ENCODE results near the gene MIS12. TPM values are rescaled to one million over a fixed set of nuclear protein-coding genes. Genes with fewer than 3 reads are reported as not detected.

The MIS12 gene
- total RNA-seq, 6 donors from 2014 or later = 3.2 to 79.6 (median 15.2) TPM

- H3K4me1 ChIP-seq = peaks cover 17 to 31% (median 21%) of the 10 kb centered on the region in 4 donors
- TF ChIP-seq POLR2A (IDR thresholded peaks at IDR 0.05) = no peak
- TF ChIP-seq, protein P1, sequence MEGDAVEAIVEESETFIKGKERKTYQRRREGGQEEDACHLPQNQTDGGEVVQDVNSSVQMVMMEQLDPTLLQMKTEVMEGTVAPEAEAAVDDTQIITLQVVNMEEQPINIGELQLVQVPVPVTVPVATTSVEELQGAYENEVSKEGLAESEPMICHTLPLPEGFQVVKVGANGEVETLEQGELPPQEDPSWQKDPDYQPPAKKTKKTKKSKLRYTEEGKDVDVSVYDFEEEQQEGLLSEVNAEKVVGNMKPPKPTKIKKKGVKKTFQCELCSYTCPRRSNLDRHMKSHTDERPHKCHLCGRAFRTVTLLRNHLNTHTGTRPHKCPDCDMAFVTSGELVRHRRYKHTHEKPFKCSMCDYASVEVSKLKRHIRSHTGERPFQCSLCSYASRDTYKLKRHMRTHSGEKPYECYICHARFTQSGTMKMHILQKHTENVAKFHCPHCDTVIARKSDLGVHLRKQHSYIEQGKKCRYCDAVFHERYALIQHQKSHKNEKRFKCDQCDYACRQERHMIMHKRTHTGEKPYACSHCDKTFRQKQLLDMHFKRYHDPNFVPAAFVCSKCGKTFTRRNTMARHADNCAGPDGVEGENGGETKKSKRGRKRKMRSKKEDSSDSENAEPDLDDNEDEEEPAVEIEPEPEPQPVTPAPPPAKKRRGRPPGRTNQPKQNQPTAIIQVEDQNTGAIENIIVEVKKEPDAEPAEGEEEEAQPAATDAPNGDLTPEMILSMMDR (IDR thresholded peaks at IDR 0.05) = no peak
- TF ChIP-seq EP300 (IDR thresholded peaks at IDR 0.05) = no peak
- no peak for TF ChIP-seq POLR2AphosphoS5 (IDR thresholded peaks at IDR 0.05)
- H3K36me3 ChIP-seq = peaks cover 0 to 12% (median 2%) of the 10 kb centered on the region in 4 donors
- H3K27me3 ChIP-seq = no peaks in the 10 kb centered on the region
- no peaks in the 10 kb centered on the region for H3K9me3 ChIP-seq
- WGBS, 2 donors = 90 to 94% methylated on average over 4 of the region's 4 CpGs
- DNase-seq (no peak), ATAC-seq (ENCODE audit: low FRiP score in 2 of 2) (no peak)
- no peak overlapping the region for H3K4me3 ChIP-seq
- no peak overlapping the region for H3K27ac ChIP-seq
These were observed 20.1 kb upstream of the MIS12 start for GRCh38 chr17:5466295-5466694.

GRCh38 chr17:5467416-5467815, 18.9 kb upstream of the MIS12 start:
- Histone ChIP-seq H3K4me3 (peak overlapping the region; percentile 62 to 98 (median 94)), H3K4me1 (peaks cover 17 to 31% (median 21%) of the 10 kb centered on the region in 4 donors), H3K36me3 (peaks cover 0 to 5% (median 0%) of the 10 kb centered on the region in 4 donors), H3K9me3 (no peaks in the 10 kb centered on the region), H3K27ac (no peak overlapping the region), H3K27me3 (no peaks in the 10 kb centered on the region)
- no peak for ATAC-seq (ENCODE audit: low FRiP score in 2 of 2)
- DNase-seq = no peak
- WGBS, 2 donors = 10 to 12% methylated on average over 7 to 8 of the region's 8 CpGs
- TF ChIP-seq EP300 (IDR thresholded peaks at IDR 0.05) (no peak), POLR2AphosphoS5 (IDR thresholded peaks at IDR 0.05) (no peak), POLR2A (IDR thresholded peaks at IDR 0.05) (no peak)
- TF ChIP-seq, protein P1 (IDR thresholded peaks at IDR 0.05) = no peak

- no peak for TF ChIP-seq POLR2AphosphoS5 (IDR thresholded peaks at IDR 0.05)
- TF ChIP-seq POLR2A (IDR thresholded peaks at IDR 0.05) = no peak
- TF ChIP-seq, protein P1 (IDR thresholded peaks at IDR 0.05) = no peak
- no peak for TF ChIP-seq EP300 (IDR thresholded peaks at IDR 0.05)
- no peak for DNase-seq
- peak; percentile 15 to 16 for ATAC-seq (ENCODE audit: low FRiP score in 2 of 2)
- Histone ChIP-seq H3K27me3 (no peaks in the 10 kb centered on the region), H3K36me3 (peaks cover 0 to 11% (median 2%) of the 10 kb centered on the region in 4 donors), H3K9me3 (no peaks in the 10 kb centered on the region), H3K4me3 (peak overlapping the region; percentile 62 to 98 (median 94)), H3K27ac (peak overlapping the region in 3 of 4 donors; percentile 74 to 79 (median 78)), H3K4me1 (peaks cover 17 to 31% (median 21%) of the 10 kb centered on the region in 4 donors)
- 0 to 1% methylated on average over 16 to 17 of the region's 17 CpGs for WGBS, 2 donors
These were observed 18.3 kb upstream of the MIS12 start for GRCh38 chr17:5468075-5468473.

- H3K4me3 ChIP-seq = no peak overlapping the region
- H3K27me3 ChIP-seq = no peaks in the 10 kb centered on the region
- TF ChIP-seq EP300 (IDR thresholded peaks at IDR 0.05) (no peak), POLR2AphosphoS5 (IDR thresholded peaks at IDR 0.05) (no peak), POLR2A (IDR thresholded peaks at IDR 0.05) (no peak)
- TF ChIP-seq, protein P1 (IDR thresholded peaks at IDR 0.05) = no peak
- DNase-seq (no peak), ATAC-seq (ENCODE audit: low FRiP score in 2 of 2) (no peak)
- H3K4me1 ChIP-seq = peaks cover 6 to 16% (median 11%) of the 10 kb centered on the region in 4 donors
- no peaks in the 10 kb centered on the region for H3K9me3 ChIP-seq
- no peak overlapping the region for H3K27ac ChIP-seq
- peaks cover 8 to 56% (median 37%) of the 10 kb centered on the region in 4 donors for H3K36me3 ChIP-seq
- whole genome bisulfite sequencing, 2 donors = 89 to 96% methylated on average over 3 of the region's 3 CpGs
These were observed 13.9 kb upstream of the MIS12 start for GRCh38 chr17:5472511-5472910.

- peaks cover 22 to 69% (median 51%) of the 10 kb centered on the region in 4 donors for H3K36me3 ChIP-seq
- DNase-seq (no peak), ATAC-seq (ENCODE audit: low FRiP score in 2 of 2) (no peak)
- peaks cover 0 to 9% (median 5%) of the 10 kb centered on the region in 4 donors for H3K4me1 ChIP-seq
- H3K4me3 ChIP-seq = no peak overlapping the region
- TF ChIP-seq POLR2A (IDR thresholded peaks at IDR 0.05) = no peak
- TF ChIP-seq, protein P1 (IDR thresholded peaks at IDR 0.05) = no peak
- TF ChIP-seq POLR2AphosphoS5 (IDR thresholded peaks at IDR 0.05) = no peak
- no peak for TF ChIP-seq EP300 (IDR thresholded peaks at IDR 0.05)
- no peaks in the 10 kb centered on the region for H3K9me3 ChIP-seq
- H3K27ac ChIP-seq = no peak overlapping the region
- 90 to 96% methylated on average over 2 of the region's 2 CpGs for WGBS, 2 donors
- no peaks in the 10 kb centered on the region for H3K27me3 ChIP-seq
These were observed 12.5 kb upstream of the MIS12 start for GRCh38 chr17:5473906-5474305.
